Colon (tissue), 2 donors: ENCODE measurements around the gene PNMA8B.
A peak's percentile ranks its signal among the peaks of the same experiment; 100 is the strongest.
"Not testable (repeated sequence)": the region's sequence is repeated elsewhere in the genome, so short reads cannot be mapped to it uniquely, and the experiment has no call there.

Experiments used
- FAIRE-seq: peaks from 2 replicates; lab custom pipeline; 2012; peaks lifted over from hg19 to GRCh38; lab: Jason Lieb, UNC
- donor health status: control.
- donor health status: control.

PNMA8B gene, protein sequence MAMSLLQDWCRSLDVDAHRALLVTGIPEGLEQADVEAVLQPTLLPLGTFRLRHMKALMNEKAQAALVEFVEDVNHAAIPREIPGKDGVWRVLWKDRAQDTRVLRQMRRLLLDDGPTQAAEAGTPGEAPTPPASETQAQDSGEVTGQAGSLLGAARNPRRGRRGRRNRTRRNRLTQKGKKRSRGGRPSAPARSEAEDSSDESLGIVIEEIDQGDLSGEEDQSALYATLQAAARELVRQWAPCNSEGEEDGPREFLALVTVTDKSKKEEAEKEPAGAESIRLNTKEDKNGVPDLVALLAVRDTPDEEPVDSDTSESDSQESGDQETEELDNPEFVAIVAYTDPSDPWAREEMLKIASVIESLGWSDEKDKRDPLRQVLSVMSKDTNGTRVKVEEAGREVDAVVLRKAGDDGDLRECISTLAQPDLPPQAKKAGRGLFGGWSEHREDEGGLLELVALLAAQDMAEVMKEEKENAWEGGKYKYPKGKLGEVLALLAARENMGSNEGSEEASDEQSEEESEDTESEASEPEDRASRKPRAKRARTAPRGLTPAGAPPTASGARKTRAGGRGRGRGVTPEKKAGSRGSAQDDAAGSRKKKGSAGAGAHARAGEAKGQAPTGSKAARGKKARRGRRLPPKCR

DNA sequence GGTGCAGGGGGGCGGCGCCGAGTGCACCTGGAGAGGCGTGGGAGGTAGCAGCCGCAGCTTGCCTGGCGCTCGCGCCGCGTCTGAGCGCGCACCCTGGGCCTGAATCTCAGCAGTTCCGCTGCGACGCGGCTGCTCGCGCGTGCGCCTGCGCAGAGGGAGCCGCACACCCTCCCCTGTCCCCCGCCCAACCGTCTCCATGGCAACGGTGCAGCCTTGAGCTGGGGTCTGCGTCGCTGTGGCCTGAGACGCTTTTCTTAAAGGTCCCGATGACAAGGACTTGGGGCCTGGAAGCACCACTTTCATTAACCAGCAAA is at the start of gene PNMA8B:
PNMA8B (minus strand) TSS at position 82 of the 314 bp plus-strand sequence. CDS start 402 bp downstream, outside the sequence.
- no peak for FAIRE-seq

DNA sequence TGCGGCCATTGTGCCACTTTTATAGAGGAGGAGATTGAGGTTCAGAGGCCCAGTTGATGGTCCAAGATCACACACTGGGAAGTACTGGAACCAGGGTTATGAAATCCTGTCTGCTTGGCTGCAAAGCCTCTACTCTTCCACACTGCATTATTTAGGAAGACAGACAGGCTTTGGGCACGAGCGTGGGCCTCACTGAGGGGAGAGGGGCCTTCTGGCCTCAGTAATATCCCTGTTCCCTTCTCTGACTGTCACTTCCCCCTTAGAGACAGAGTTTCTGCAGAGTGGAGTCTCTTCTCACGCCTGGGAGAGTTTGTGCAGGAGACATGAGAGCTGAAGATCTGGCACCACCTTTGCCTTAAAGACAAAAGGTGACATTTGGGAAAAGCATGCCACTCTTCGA is 49.0 kb upstream of the PNMA8B start:
- no peak for FAIRE-seq

DNA sequence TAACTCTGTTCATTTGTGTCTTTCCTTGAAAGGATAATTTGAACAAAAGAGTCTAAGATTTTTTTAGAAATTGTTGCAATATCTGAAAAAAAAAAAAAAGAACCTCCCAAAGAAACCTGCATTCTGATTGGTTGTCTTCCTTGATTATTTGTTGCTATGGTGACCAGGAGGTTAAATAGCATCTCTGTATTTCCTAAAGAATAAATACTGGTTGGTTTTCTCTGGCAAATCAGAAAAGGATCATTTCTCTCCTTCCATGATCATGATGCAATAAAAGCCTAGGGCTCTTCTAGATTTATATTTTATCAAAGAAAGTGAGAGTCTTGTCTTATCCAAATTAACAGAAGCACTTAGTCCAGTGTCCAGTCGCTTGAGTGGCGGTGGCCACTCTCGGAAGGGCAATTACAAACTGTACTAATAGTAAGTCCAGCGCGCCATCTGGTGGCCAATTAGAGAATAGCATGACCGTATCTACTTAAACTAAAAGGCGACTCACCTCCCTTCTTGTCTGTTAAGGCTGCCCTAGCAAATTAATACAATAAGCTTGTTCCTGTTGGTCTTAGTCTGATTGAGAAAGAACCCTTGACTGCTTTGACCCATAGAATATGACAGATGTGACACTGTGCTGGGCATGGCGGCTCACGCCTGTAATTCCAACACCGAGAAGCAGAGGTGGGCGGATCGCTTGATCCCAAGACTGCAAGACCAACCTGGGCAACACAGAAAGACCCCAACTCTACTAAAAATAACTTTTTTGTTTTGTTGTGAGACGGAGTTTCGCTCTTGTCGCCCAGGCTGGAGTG is 47.0 kb upstream of the PNMA8B start:
- FAIRE-seq: peak; percentile 66

DNA sequence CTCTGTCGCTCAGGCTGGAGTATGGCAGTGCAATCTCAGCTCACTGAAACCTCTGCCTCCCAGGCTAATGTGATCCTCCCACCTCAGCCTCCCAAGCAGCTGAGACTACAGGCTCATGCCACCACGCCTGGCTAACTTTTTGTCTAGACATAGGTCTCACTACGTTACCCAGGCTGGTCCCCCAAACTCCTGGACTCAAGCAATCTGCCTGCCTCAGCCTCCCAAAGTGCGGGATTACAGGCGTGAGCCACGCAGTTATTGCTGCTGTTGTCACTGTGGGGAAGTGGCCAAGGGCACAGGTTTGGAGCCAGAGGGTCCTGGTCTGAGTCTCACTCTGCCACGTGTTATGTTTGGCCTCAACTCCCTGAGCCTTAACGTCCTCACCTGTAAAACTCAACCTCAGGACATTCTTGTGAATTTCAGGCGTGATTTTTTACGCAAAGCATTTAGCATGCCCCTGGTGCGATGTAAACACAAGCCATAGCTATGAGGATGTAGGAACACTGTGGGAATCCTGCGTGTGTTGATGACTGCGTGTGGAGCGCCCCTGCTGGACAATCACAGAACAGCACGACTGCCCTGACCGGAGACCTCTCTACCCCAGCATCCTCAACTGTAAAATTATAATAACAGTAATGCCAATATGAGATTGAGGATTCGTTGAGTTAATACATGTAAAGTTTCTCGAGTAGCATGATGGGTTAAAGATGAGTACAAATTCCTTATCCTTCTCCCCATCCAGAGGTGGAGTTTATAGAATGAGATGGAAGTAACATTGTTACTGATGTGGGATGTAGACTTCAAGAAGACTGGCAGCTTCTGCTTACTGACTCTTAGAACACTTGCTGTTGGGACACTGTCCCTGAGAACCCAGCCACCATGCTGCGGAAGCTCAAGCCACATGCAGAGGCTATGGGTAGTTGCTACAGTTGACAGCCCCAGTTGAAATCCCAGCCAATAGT is 41.8 kb upstream of the PNMA8B start:
- FAIRE-seq: no peak

DNA sequence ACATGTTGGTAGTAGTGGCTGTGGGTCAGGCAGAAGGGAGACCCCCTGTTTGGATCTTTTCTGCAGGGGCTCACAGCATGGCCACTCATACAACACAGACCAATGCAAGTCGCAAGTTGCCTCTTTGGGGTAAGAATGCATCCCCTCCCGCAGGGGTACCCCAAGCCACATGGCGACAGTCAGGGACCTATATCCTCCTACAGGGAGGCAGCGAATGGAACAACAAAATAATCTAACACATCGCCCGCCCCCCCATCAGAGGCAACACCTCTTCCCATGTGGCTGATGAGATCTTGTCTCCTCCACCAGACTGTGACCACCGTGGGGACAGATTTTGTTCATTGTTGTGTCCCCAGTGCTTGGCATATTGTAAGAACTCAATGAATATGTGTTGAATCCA is 40.7 kb upstream of the PNMA8B start:
- FAIRE-seq: no peak

DNA sequence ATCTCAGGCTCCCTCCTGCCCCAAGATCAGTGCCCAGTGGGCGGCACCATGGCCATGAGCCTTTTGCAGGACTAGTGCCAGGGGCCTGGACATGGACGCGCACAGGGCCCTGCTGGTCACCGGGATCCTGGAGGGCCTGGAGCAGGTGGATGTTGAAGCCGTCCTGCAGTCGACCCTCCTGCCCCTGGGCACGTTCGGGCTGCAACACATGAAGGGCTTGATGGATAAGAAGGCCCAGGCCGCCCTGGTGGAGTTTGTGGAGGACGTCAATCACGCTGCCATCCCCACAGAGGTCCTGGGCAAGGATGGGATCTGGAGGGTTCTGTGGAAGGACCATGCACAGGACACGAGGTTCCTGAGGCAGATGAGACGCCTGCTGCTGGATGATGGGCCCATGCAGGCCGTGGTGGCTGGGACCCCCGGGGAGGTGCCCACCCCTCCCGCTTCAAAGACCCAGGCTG is 38.0 kb upstream of the PNMA8B start:
- FAIRE-seq: no peak

DNA sequence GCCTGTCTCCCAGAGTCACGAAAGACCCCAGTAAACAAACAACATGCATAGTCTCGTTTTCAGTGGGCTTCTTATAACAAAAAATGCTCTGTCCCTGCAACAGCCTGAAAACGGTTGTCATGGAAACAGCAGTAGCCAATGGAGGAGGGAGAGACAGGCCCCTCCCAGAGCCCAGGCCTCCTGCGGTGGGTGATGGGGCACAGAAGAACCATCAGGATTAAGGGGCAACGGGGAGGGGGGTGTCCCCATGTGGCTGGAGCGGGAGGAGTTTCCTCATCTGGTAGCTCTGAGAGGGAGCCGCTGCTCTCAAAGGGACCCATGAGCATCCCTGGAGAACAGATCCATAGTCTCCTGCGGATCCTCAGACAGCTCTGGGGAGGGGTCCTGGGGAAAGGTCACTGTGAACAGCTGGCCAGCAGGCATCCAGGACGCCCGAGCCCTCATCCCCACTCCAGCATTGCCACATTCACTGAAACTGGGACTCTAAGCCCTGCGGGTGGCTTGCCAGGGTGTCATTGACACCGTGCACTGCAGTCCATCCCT is 37.5 kb upstream of the PNMA8B start:
- FAIRE-seq: no peak

DNA sequence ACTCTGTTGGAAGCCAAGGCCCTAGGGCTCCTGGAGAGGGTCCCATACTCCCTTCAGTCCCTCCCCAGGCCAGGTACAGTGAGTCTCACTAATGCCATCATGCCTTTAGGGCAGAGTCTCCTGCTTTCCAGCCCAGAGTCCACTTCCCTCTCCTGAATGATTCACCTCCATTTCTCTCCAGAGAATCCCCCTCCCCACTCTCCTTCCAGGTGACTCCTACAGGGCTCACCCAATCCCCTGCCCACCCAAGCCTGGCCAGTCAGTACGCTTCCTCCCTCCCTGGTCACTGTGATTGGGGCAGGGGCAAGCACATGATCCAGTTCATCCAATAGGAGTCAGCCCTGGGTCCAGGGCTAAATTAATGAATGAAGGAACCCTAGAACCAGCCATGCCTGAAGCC is 35.0 kb upstream of the PNMA8B start:
- no peak for FAIRE-seq

DNA sequence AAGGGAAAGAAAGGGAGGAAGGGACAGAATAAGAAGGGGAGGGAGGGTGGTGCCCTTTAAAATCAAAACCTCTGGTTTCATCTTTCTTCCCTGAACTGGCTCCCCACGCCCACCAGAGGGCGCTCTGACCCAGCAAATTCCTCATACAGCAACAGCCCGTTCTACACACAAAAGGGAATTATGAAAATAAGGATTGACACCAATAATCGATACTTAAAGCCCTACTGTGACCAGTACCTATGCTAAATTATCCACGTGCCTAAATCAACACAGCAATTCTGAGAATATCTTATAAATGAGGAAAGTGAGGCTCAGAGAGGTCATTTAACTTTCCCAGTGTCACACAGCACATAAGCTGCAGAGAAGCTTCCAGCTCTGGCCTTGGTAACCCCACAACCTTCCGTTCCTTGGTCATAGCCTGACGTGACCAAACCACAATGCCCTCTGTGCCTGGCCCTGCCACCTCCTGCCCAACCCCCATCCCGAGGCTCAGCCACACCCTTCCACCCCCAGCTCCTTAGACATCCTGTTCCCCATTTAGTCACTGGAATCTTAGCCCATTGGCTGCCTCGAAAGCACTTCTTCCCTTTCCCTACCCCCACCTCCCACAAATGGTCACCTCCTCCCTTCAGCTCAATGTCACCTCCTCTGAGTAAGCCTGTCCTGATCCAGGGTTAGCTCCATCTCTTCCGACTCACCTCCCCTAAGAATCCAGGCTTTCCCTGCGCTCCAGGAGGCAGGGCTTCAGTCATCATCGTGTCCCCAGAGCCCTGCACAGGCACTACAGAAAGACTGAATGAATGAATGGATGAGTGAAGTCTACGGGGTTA is 34.2 kb upstream of the PNMA8B start:
- no peak for FAIRE-seq

DNA sequence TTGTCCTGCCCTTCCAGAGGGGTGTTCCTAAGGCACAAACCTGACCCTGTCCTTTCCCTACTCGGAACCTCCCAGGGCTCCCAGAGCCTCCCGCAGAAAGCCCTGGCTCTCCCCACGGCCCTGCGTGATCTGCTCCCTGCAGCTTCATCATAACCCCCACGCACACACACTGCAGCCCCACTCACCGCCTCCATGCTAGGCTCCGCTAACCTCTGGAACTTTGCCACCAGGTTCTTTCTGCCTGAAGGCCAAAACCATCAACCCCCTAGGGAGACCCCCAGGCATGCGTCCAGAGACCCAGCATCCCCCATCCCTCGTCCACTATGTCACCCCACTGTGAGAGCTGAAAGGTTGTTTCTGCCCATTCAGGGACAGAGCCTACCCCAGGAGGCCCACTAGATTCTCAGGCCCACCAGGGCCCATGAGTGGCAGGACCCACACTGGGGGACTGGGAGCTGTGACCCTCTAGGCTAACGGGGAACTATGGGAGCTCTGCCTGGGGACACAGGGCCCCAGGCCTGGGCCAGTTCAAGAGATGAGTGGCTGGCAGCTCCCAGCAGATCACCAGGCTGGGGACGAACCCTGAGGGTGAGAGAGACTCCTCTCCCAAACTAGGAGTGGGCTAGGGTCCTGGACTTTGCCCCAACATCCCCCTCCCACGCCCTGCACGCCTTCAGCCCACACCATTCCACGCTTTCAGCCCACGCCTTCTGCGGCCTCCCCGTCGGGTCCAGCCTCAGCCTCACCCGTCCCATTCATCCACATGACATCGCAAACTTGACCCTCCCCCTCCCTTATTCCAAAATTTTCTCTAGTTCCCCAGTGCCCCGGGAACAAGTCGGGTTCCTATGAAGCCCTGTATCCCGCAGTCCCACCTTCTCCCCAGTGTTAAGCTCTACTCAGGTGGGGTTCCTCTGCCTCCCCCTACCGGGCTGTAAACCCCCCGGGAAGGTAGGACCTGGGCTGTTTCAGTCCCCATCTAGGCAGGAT is 33.2 kb upstream of the PNMA8B start:
- FAIRE-seq: no peak

DNA sequence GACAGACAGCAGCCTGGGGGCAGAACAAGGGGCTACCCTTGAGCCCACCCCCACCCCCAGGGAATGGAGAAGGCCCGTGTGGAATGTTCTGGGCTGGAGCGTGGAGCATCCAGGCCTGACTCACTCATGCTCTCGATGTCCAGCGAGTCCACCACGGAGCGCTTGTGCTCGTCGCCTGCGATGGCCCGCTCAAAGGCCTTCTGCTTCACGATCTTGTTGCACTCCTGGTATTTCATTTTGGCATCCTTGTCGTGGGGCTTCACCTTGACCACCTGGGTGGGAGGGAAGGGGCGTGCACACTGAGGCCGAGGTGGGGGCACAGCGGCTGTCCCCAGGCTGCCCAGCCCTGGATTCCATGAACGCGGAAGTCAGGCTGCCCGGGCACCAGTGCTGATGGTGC is 31.1 kb upstream of the PNMA8B start:
- FAIRE-seq: not testable (repeated sequence)

DNA sequence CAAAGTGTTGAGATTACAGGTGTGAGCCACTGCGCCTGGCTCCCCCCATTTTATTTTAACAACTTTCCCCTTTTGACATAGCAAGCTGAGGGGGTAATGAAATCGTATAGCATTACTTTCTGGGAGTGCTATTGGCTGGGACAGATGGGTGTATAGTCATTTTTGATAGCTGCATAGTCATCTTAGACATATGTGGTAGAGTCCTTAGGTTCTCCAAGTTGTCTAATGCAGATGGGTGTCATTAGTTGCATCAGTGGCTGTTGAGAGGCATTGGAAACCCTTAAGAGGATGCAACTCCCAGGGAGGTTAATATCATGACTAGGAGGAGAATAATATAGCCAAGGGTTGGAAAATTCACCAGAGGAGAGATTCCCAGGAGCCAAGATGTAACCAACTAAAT is 28.6 kb upstream of the PNMA8B start:
- FAIRE-seq: no peak

DNA sequence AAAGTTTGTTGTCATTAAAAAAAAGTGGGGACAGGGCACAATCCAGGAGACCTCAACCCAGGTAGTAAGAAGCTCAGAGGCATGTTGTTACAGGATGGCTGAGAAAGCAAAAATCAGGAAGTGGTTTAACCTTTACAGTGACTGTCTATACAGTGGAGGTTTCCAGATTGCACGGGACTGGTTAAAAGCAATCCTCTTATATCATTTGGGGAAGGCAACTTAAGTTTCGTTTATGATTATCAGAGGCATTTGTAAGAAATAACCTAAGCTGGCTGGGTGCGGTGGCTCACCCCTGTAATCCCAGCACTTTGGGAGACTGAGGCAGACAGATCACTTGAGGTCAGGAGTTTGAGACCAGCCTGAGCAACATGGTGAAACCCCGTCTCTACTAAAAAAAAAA is 27.3 kb upstream of the PNMA8B start:
- not testable (repeated sequence) for FAIRE-seq

DNA sequence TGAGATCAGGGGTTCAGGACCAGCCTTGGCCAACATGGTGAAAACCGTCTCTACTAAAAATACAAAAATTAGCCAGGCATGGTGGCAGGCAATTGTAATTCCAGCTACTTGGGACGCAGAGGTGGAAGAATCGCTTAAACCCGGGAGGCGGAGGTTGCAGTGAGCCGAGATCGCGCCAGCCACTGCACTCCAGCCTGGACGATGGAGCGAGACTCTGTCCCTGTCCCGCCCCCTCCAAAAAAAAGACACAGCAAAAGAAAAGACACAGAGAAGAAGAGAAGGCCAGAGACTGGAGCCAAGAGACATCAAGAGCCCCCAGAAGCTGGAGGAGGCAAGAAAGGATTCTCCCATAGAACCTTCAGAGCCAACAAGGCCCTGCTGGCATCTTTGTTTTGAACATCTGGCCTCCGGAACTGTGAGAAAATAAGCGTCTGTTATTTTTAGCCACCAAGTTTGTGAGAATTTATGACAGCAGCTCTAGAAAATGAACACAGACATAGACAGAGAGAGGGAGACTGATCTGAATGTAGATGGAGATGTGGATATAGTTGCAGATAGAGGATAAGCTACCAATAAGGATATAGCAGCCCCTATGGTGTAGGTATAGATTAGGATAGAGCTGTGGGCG is 25.7 kb upstream of the PNMA8B start:
- no peak for FAIRE-seq

DNA sequence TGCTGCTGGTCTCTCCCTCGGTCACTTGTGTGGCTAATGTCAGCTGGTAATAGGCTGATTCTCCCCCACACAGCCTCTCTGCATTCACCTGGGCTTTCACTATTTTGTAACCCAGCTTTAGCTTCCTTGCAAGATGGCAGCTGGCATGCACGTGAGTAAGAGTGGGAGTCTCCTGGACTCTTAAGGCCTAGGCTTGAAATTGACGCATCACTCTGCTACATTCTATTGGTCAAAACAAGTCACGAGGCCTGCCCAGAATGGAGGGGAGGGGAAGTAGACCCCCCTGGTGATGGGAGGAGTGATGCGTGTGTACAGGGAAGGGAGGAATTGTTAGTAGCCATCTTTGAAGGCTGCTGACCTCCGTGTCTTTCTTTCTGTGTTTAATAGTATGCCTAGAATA is 24.9 kb upstream of the PNMA8B start:
- FAIRE-seq: no peak

DNA sequence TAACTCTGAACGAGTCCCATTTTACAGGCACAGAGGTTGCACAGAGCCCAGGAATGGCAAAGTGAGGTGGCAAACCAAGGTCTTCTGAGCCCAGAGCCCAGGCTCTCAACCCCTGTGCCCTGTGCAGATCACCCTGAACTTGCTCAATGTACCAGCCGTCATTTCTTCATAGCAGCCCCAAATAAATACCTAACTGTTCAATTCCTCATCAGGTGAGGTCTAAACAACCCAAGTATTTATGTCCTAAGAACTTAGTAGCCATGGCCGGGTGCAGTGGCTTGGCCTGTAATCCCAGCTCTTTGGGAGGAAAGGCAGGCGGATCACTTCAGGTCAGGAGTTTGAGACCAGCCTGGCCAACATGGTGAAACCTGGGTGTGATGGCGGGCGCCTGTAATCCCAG is 21.8 kb upstream of the PNMA8B start:
- FAIRE-seq: no peak

DNA sequence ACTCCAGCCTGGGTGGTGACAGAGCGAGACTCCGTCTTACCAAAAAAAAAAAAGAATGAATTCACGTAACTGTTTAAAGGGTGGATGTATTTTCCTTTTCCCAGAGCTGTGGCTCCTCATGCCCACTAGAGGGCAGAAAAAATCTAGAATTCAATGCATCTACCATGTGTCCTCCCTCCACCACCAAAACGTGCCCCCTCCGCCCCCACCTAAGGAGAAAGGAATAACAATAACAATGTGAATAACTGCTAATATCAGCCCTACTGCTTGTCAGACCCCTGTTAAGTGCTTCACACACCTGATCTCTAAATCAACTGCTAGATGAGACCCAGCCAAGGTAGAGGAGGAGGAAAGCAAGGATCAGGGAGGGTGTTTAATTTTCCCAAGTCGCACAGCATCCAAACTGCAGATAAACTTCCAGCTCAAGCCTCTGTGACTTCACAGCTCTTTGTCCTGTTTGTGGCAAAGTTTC is 20.2 kb upstream of the PNMA8B start:
- no peak for FAIRE-seq

DNA sequence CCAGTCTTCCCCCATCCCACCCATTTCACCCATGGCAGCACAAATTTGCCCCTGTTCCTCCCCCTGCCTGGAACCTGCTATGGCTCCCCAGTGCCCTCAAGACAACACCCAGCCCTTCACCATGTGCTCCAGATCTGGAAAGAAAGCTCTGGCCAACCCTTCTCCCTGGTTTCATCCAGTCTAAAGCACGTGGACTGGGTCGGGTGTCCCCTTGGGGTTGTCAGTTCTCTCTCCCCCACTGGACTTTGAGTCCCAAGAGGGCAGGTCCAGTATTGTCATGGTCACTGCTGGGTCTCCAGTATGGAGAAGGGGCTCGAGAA is 19.6 kb upstream of the PNMA8B start:
- FAIRE-seq: no peak
